Measurements from ENCODE around the gene FANCE.

The FANCE gene

DNA sequence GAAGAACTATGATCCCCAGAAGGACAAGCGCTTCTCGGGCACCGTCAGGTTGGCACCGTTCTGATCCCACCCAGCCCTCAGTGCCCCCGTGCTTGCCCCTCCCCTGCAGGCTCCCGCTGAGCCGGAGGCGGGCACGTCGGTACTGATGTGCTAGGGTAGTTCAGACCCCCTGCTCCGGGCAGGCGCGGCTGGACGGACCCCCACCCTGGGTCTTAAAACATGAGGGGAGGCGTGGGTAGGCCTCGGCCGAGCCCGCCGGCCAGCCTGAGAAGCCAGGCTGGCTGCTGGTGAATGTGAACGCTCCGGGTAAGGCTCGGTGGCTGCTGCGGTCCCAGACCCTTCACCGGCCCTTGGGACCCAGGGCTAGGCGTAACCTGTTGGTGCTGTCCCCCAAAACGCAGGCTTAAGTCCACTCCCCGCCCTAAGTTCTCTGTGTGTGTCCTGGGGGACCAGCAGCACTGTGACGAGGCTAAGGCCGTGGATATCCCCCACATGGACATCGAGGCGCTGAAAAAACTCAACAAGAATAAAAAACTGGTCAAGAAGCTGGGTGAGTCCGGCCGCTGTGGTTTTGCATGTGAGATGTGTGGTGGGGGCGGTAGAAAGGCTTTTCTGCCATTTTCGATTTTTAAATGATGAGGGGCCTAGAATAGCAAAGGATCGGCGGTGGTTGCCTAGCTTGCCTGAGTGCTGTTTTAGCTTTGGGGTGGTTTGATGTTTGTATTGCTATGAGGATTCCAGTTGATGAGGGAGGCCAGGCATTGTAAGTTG is 17.0 kb downstream of the FANCE start:
- no peak for DNase-seq

DNA sequence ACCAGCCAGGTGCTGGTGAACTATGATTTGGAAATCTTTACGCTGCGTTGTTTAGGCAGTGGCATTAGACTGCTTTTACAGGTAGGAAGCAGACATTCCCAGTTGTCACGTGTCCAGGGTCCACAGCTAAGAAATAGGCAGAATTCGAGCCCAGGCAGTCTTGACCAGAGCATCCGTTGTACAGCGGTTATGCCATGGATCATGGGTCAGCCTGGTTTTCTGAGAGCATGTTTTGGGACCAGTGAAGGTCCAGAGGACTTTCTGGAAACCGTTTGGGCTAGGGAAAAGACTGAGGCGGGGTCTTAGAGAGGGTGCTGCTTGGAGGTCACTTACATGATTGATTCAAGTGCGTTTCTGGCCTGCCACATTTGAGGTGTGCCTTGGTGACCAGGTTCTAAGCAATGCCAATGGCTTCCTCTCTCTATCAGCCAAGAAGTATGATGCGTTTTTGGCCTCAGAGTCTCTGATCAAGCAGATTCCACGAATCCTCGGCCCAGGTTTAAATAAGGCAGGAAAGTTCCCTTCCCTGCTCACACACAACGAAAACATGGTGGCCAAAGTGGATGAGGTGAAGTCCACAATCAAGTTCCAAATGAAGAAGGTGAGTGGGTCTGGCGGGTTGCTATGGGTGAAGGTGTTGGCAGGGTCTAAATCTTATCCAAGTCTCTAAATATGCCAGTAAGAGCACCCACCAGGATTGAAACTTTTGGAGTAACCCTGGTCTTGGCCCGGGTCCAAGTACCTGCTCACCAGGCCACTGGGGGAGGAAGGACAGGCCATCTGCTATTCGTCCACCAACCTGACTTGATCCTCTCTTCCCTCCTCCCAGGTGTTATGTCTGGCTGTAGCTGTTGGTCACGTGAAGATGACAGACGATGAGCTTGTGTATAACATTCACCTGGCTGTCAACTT is 17.9 kb downstream of the FANCE start:
- DNase-seq, result no peak

DNA sequence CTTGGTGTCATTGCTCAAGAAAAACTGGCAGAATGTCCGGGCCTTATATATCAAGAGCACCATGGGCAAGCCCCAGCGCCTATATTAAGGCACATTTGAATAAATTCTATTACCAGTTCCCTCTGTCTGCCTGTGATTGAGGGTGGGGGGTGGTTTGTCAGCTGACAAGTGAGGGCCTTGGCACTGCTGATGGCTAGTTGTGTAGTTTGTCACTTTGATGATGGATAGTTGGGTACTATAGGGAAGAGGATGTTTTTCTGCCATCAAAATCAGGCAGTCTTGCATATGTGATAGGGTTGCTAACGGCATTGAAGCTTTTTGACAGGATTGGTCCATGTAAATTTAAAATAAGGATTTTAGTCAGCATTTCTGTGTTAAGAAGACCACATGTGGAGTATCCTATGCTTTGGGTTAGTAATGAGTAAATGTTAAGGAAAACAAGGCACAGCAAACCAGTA is 18.6 kb downstream of the FANCE start:
- DNase-seq, result no peak

DNA sequence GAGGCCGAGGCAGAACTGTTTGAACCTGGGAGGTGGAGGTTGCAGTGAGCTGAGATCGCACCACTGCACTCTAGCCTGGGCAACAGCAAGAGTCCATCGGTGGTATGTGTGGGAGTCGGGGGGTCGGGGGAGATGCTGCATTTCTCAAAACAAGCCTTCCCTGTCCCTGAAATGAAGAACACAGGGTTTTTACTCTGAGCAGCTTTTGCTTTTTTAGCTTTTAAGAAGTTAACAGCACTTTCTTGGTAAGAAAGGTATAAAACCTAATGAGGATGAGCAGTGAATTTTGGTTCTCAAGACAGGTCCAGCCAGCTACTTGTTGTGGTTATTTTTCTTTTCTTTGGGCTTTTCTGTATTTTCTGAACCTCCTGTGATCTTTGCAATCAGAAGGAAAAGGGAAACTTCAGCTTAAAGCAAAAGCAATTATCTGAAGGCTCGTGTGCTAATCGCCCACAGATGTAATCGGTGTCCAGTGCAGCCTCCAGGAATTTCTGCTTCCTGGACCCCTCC is 19.8 kb downstream of the FANCE start:
- no peak for DNase-seq

DNA sequence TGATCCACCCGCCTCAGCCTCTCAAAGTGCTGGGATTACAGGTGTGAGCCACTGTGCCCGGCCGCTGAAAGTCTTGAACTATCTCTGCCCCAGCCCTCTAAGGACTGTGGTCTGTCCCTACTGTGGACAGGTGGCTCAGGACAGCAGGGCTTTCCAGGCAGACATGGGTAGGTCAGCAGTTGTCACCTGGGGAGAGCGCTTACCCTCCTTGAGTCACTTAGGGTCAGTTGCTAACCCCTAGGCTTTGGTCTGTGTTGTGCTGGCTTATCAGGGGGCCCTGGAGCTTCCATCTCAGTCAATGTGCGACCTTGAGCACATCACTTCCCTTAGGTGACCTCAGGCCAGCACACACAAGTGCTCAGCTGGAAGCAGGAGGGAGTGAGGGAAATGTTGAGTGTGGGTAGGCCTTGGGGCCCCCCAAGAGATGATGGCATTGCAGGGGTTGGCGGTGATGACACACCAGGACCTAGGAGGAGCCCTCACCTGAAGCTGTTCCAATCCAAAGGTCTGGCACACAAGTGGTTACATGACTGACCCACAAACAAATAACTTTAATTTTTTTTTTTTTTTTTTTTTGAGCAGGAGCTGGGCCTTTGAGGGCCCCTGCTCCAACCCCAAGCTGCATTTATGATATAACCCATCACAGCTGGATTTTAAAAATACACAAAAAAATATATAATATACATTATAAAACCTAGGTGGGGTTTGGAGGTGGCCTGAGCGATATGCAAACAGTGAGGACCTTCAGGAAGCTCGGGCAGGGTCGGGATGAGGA is 21.1 kb downstream of the FANCE start:
- no peak for DNase-seq

- no peak for DNase-seq
These were observed 21.7 kb downstream of the FANCE start for GRCh38 chr6:35473850-35474130.

DNA sequence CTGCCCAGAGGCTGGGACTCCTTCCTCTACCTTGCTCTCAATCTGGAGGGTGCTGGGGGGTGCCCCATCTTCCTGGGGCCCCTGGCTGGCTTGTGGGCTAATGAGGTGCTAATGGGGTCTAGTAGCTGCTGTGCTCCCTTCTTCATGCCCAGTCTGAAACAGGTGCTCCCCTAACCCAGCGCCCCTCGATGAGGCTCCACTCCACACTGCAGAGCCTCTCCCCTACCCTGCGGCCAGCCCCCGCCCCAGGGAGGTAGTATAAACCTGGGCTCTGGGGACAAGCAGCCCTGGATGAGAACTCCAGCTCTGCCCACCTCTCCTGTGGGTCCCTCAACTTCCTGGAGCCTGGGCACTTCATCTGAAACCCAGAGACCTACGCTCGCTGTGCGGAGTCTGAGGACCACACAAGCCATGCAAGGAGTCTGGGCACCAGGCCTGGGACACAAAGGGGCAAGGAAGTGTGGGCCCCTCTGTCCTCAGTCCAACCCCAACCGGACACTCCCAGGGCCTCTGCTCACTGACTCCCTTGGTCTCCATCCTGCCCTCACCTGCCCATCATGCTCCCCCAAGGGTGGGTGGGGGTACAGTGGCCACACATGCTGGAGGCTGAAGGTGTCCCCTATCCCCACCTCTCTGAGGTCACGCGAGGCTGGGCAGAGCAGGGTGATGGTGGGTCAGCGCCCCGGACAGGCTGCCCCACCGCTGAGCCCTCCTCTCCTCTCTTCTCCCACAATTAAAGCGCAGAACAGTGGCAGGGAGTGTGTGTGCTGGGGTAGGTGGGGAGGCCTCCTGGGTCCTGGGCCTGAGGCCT is 22.2 kb downstream of the FANCE start:
- DNase-seq, result no peak

- DNase-seq, result no peak
These were observed 22.9 kb downstream of the FANCE start for GRCh38 chr6:35474942-35475570.

DNA sequence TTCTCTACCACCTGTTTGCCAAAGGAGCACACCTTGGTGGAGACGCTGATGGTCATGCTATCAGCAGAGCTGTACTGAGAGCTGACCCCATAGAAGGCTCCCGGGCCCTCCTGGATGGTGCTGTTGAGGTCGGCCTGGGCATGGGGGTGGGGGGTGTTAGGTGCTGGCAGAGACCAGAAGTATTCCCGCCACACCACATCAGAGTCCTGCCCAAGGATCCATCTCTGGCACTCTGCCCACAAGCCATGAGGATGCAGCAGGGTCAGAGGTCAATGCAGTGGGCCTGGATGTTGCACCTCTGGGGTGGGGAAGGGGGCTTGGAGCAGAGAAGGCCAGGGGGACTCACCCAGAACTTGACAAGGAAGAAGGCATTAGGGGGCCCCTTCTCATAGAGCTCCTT is 23.4 kb downstream of the FANCE start:
- no peak for DNase-seq

DNA sequence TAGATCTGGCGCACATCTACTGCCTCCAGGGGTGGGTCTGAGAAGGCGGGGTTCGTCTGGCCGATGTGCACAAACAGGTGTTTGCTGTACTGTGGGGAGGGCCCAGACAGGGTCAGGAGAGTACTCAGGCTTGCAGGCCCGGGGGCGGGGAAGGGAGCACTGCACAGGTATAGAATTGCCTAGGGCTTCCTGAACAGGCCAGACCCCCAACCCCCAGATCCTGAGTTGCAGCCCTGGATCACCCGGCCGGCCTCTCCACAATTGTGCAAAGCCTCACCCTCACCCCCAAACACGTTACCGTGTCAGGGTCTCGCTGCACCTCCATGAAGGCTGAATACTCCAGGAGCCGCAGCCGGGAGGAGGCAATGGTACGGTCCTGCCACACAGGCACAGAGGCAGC is 23.9 kb downstream of the FANCE start:
- no peak for DNase-seq

- no peak for DNase-seq
These were observed 24.9 kb downstream of the FANCE start for GRCh38 chr6:35477028-35477427.

DNA sequence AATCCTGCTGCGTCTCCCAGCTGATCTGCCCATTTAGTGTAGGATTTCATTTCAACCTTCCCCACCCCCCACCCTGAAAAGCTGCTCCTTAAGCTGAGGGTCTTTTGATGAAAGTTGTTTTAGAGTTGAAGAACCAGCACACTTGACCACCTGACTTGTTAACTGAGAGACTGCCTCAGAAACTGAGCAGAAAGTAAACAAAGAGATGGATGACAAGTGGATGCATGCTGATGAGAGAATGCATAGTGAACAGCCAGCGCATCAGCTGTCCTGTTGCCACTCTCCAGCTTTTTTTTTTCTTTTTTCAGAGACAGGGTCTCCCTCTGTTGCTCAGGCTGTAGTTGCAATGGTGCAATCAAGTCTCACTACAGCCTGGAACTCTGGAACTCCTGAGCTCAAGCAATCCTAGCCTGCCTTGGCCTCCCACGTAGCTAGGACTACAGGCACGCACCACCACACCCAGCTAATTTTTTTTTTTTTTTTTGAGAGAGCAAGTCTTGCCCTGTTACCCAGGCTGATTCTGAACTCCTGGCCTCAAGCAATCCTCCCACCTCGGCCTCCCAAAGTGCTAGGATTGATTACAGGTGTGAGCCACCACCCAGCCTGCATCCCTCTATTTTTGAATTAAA is 25.5 kb downstream of the FANCE start:
- no peak for DNase-seq

- no peak for DNase-seq
These were observed 26.1 kb downstream of the FANCE start for GRCh38 chr6:35478259-35478658.

DNA sequence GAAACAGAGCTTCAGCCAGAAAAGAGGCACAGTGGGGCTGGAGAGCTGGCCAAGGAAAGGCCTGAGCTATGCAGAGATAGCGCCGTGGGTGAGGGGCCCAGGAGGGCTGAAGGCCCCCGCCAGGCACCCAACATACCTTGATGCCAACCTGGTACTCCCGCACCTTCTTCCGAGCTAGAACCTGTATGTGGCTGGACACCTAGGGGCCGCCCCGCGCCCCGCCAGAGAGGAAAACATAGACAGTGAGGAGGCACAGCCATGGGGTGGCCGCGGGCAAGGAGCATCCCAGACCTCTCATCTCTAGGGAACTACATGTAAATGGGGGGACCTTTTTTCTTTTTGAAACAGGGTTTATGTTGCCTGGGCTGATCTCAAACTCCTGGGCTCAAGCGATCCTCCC is 28.0 kb downstream of the FANCE start:
- no peak for DNase-seq

DNA sequence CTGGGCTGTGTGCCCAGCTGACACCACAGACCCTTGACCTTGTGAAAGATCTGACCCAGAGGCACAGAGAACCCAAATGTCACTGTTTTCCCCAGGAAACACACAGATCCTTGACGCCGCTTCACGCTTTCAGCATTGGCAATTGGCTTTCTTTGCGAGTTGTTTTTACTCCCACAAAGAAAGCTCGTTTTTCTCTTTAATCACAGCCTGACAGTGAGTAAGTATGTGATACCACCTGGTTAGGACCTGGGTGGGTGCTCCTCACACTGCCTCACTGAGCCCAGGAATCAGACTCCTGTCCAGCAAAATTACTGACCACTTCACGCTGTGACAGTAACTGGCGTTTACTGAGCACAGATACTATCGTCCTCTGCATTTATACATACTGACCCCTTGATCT is 29.1 kb downstream of the FANCE start:
- no peak for DNase-seq

DNA sequence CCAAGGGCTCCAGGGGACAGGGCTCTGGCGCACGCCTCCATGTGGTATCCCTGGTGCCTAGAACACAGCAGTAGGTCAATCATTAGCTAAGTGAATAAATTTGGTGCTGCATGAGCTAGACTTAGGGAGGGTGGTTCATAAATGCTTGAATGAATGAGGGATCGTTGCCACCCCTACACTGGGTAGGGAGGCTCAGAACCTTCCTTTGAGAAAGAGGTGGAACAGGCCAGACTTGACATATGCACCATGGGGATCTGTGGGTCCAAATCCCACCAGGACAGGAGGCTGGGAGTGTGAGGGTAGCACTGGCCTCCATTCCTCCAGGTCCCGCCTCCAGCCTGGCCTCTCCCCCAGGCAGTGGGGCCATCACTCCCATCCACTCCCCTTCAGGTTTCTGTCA is 30.9 kb downstream of the FANCE start:
- no peak for DNase-seq

- no peak for DNase-seq
These were observed 31.4 kb downstream of the FANCE start for GRCh38 chr6:35483490-35483889.

GRCh38 chr6:35483893-35484645 is 31.9 kb downstream of the FANCE start:
- no peak for DNase-seq

- no peak for DNase-seq
These were observed 32.8 kb downstream of the FANCE start for GRCh38 chr6:35484921-35485392.

GRCh38 chr6:35485402-35485877 is 33.3 kb downstream of the FANCE start:
- no peak for DNase-seq

Data from NCI-H1048 (cell line).